COR-L47 (cell line): Measurements from ENCODE around the gene RP2.

Source experiments
- DNase-seq: peaks from one replicate; lab custom pipeline; 2025; lab: John Stamatoyannopoulos, UW

Gene RP2

GRCh38 chrX:46920235-46920634 is 83.4 kb downstream of the RP2 start:
- DNase-seq: no peak

- no peak for DNase-seq
Measured at GRCh38 chrX:46922611-46923010, 85.8 kb downstream of the RP2 start.

- no peak for DNase-seq
Measured at GRCh38 chrX:46927718-46928117, 90.9 kb downstream of the RP2 start.

- no peak for DNase-seq
Measured at GRCh38 chrX:46929439-46930261, 92.8 kb downstream of the RP2 start.
